Naive thymus-derived CD4-positive, alpha-beta T cell (primary cell): ENCODE measurements around the gene SAG. TPM values are rescaled to one million over a fixed set of nuclear protein-coding genes. Genes with fewer than 3 reads are reported as not detected.

Source experiments
- ATAC-seq: fragments of 150-1000 bp; cut with Tn5 transposase; 2 replicates; pipeline ENCODE4 v1.10.0; 2021; ENCODE audit warnings: mild to moderate bottlenecking, moderate library complexity
- CTCF ChIA-PET: fragments of 350-600 bp; sonication (Branson Sonifier 250); formaldehyde crosslinking; loops from one replicate; lab custom pipeline; 2021; ENCODE audit warnings: antibody characterized with exemption; lab: Charles Lee
- POLR2A ChIA-PET: fragments of 350-600 bp; sonication (Branson Sonifier 250); formaldehyde crosslinking; loops from one replicate; lab custom pipeline; 2021; ENCODE audit warnings: antibody characterized with exemption, inconsistent platforms; lab: Charles Lee
- DNase-seq, 9 donors: peaks; one replicate each; pipeline versions ENCODE4 v3.0.0 to v3.0.0-alpha.2; 2020 to 2022; ENCODE audit warnings: mixed read lengths in 1 of 9
- H3K27ac ChIP-seq: one replicate; pipeline ENCODE4 v1.7.0; 2013; ENCODE audit warnings: mild to moderate bottlenecking, low read depth, low read length, moderate library complexity
- H3K27me3 ChIP-seq, 2 donors: one replicate each; pipeline ENCODE4 v1.7.0; 2013; ENCODE audit warnings: low read length in 2 of 2, mild to moderate bottlenecking in 2 of 2, moderate library complexity in 2 of 2; ENCODE audit not compliant: control insufficient read depth in 2 of 2, insufficient read depth in 2 of 2
- H3K36me3 ChIP-seq, 3 experiments: 1 replicate in 2 of 3; 2 replicates in 1 of 3; pipeline ENCODE4 v1.7.0; 2013; ENCODE audit warnings: low read length in 3 of 3, mild to moderate bottlenecking in 3 of 3, moderate library complexity in 1 of 3; ENCODE audit not compliant: insufficient read depth in 3 of 3, control insufficient read depth in 2 of 3
- H3K4me1 ChIP-seq, 2 donors: one replicate each; pipeline ENCODE4 v1.7.0; 2013; ENCODE audit warnings: low read length in 2 of 2, mild to moderate bottlenecking in 2 of 2, moderate library complexity in 1 of 2; ENCODE audit not compliant: control insufficient read depth in 2 of 2, insufficient read depth in 2 of 2
- H3K4me3 ChIP-seq: 2 replicates; pipeline ENCODE4 v1.7.0; 2013; ENCODE audit warnings: mild to moderate bottlenecking, low read length
- H3K9me3 ChIP-seq, 3 experiments: 1 replicate in 2 of 3; 2 replicates in 1 of 3; pipeline ENCODE4 v1.7.0; 2013; ENCODE audit warnings: low read length in 3 of 3; ENCODE audit not compliant: control insufficient read depth in 2 of 3
- H3K27ac Mint-ChIP-seq, 9 donors: one replicate each; pipeline ENCODE4 v1.8.0; 2020 to 2022; ENCODE audit warnings: mixed read lengths in 9 of 9, mild to moderate bottlenecking in 8 of 9, moderate library complexity in 5 of 9, inconsistent platforms in 2 of 9
- H3K27me3 Mint-ChIP-seq, 5 donors: one replicate each; pipeline ENCODE4 v1.8.0; 2021 to 2022; ENCODE audit warnings: mixed read lengths in 5 of 5, mild to moderate bottlenecking in 1 of 5
- H3K36me3 Mint-ChIP-seq, 5 donors: one replicate each; pipeline ENCODE4 v1.8.0; 2020 to 2022; ENCODE audit warnings: mixed read lengths in 5 of 5, mild to moderate bottlenecking in 3 of 5, inconsistent platforms in 1 of 5
- H3K4me1 Mint-ChIP-seq, 7 donors: one replicate each; pipeline ENCODE4 v1.8.0; 2020 to 2022; ENCODE audit warnings: mixed read lengths in 7 of 7, mild to moderate bottlenecking in 3 of 7, inconsistent platforms in 1 of 7
- H3K4me3 Mint-ChIP-seq, 10 donors: one replicate each; pipeline ENCODE4 v1.8.0; 2020 to 2022; ENCODE audit warnings: mild to moderate bottlenecking in 10 of 10, mixed read lengths in 10 of 10, moderate library complexity in 6 of 10, inconsistent platforms in 2 of 10
- H3K9me3 Mint-ChIP-seq, 11 donors: one replicate each; pipeline ENCODE4 v1.8.0; 2020 to 2022; ENCODE audit warnings: mixed read lengths in 11 of 11, mild to moderate bottlenecking in 4 of 11, inconsistent platforms in 1 of 11, moderate library complexity in 1 of 11
- intact Hi-C, 2 donors: fragments of 100-400 bp; cut with micrococcal nuclease; formaldehyde crosslinking; loops; one replicate each; pipeline ENCODE4 v1.15.1; 2023
- polyA plus RNA-seq, 2 donors: library from polyadenylated mRNA; unstranded; fragments of 300-500 nt; fragmentation: Illumina TruSeq; gene quantifications; one replicate each; pipeline ENCODE4 v1.2.3, GENCODE V29; 2021
- total RNA-seq, 6 experiments: library from RNA in 5 of 6; stranded (reverse) in 5 of 6; gene quantifications; 1 replicate in 5 of 6; 2 replicates in 1 of 6; pipeline ENCODE4 v1.2.3 and lab custom pipeline; 2021 to 2026

SAG gene
- total and polyA plus RNA-seq, 7 experiments from 2014 or later, result 0.05 to 0.65 (median 0.10) TPM; not detected in 4

DNA sequence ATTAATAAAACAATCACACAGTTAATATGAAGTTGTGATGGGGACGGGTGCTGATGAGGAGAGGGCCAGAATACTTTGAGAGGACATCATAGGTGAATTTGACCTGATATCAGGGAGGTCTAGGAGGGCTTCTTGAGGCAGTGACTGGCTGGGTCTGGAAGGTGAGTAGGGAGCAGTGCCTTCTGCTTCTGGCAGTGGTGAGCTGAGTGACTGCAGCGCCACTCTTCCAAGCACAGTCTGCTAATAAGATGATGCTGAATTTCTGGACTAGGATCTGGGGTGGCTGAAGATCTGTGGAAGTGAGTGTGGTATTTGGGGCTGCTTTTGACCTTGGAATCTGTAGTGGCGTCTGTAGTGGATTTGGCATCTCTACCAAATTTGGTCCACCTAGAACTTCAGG is 52.2 kb downstream of the SAG start:
- peaks cover 0 to 15% (median 3%) of the 10 kb centered on the region in 3 experiments for H3K36me3 ChIP-seq
- H3K36me3 Mint-ChIP-seq, result peaks cover 8 to 51% (median 41%) of the 10 kb centered on the region in 5 donors
- H3K9me3 Mint-ChIP-seq, result peaks cover 0 to 9% (median 3%) of the 10 kb centered on the region in 11 donors
- ChIA-PET POLR2A (interaction anchor here (0.6 kb wide), 1 partner anchor 22 kb away, joined by 6 read pairs; no protein-coding TSS in a partner anchor), CTCF (interaction anchor here (1.0 to 2.1 kb wide), 2 partner anchors 43 to 84 kb away, joined by 4 to 5 read pairs; no protein-coding TSS in a partner anchor)
- H3K4me1 ChIP-seq, result peaks cover 29 to 32% of the 10 kb centered on the region in 2 donors
- intact Hi-C loops, result loop anchor here in 1 of 2 donors (5.0 kb wide), 1 partner anchor 82 kb away; no protein-coding TSS in a partner anchor
- peak overlapping the region in 5 of 9 donors; percentile 7 to 88 (median 67) for H3K27ac Mint-ChIP-seq
- H3K27me3 Mint-ChIP-seq, result no peaks in the 10 kb centered on the region
- H3K4me1 Mint-ChIP-seq, result peaks cover 57 to 81% (median 71%) of the 10 kb centered on the region in 7 donors
- ATAC-seq (no peak), DNase-seq (no peak)
- H3K4me3 ChIP-seq, result no peak overlapping the region
- no peaks in the 10 kb centered on the region for H3K27me3 ChIP-seq
- H3K27ac ChIP-seq, result no peak overlapping the region
- peaks cover 0 to 4% (median 4%) of the 10 kb centered on the region in 3 experiments for H3K9me3 ChIP-seq
- H3K4me3 Mint-ChIP-seq, result peak overlapping the region in 2 of 10 donors; percentile 0 to 16

GRCh38 chr2:233360771-233361176 is 53.2 kb downstream of the SAG start:
- H3K4me1 Mint-ChIP-seq, result peaks cover 49 to 83% (median 71%) of the 10 kb centered on the region in 7 donors
- Histone ChIP-seq H3K27ac (no peak overlapping the region), H3K27me3 (no peaks in the 10 kb centered on the region), H3K36me3 (peaks cover 0 to 15% (median 3%) of the 10 kb centered on the region in 3 experiments), H3K4me1 (peaks cover 29 to 30% of the 10 kb centered on the region in 2 donors), H3K9me3 (peaks cover 0 to 4% (median 4%) of the 10 kb centered on the region in 3 experiments), H3K4me3 (no peak overlapping the region)
- H3K27ac Mint-ChIP-seq, result peak overlapping the region in 7 of 9 donors; percentile 8 to 88 (median 58)
- ATAC-seq (no peak), DNase-seq (no peak)
- H3K36me3 Mint-ChIP-seq, result peaks cover 8 to 53% (median 41%) of the 10 kb centered on the region in 5 donors
- H3K27me3 Mint-ChIP-seq, result no peaks in the 10 kb centered on the region
- CTCF ChIA-PET, result interaction anchor here (1.0 to 2.1 kb wide), 2 partner anchors 42 to 83 kb away, joined by 4 to 5 read pairs; no protein-coding TSS in a partner anchor
- H3K9me3 Mint-ChIP-seq, result peaks cover 0 to 9% (median 3%) of the 10 kb centered on the region in 11 donors
- no peak overlapping the region for H3K4me3 Mint-ChIP-seq
- POLR2A ChIA-PET, result interaction anchor here (0.6 kb wide), 1 partner anchor 1579 kb away, joined by 3 read pairs; no protein-coding TSS in a partner anchor
- intact Hi-C loops, result no loop called here

GRCh38 chr2:233361297-233361696 is 53.7 kb downstream of the SAG start:
- H3K36me3 ChIP-seq, result peaks cover 0 to 15% (median 3%) of the 10 kb centered on the region in 3 experiments
- POLR2A ChIA-PET, result no interaction called here
- H3K4me3 ChIP-seq, result no peak overlapping the region
- no peak for DNase-seq
- H3K36me3 Mint-ChIP-seq, result peaks cover 8 to 57% (median 41%) of the 10 kb centered on the region in 5 donors
- H3K27ac ChIP-seq, result no peak overlapping the region
- peaks cover 0 to 4% (median 4%) of the 10 kb centered on the region in 3 experiments for H3K9me3 ChIP-seq
- H3K27ac Mint-ChIP-seq, result no peak overlapping the region
- peaks cover 24 to 25% of the 10 kb centered on the region in 2 donors for H3K4me1 ChIP-seq
- H3K27me3 Mint-ChIP-seq, result no peaks in the 10 kb centered on the region
- H3K9me3 Mint-ChIP-seq, result peaks cover 0 to 9% (median 3%) of the 10 kb centered on the region in 11 donors
- ATAC-seq, result no peak
- H3K4me3 Mint-ChIP-seq, result no peak overlapping the region
- H3K27me3 ChIP-seq, result no peaks in the 10 kb centered on the region
- intact Hi-C loops, result no loop called here
- CTCF ChIA-PET, result interaction anchor here (2.1 kb wide), 1 partner anchor 82 kb away, joined by 4 read pairs; no protein-coding TSS in a partner anchor
- peaks cover 49 to 83% (median 71%) of the 10 kb centered on the region in 7 donors for H3K4me1 Mint-ChIP-seq

- Mint-ChIP-seq H3K4me3 (no peak overlapping the region), H3K36me3 (peaks cover 8 to 65% (median 41%) of the 10 kb centered on the region in 5 donors), H3K9me3 (peaks cover 0 to 9% (median 3%) of the 10 kb centered on the region in 11 donors), H3K27me3 (no peaks in the 10 kb centered on the region), H3K27ac (peak overlapping the region in 1 of 9 donors; percentile 71), H3K4me1 (peaks cover 40 to 81% (median 68%) of the 10 kb centered on the region in 7 donors)
- intact Hi-C loops, result no loop called here
- no peak overlapping the region for H3K27ac ChIP-seq
- DNase-seq, result no peak
- POLR2A ChIA-PET, result no interaction called here
- H3K27me3 ChIP-seq, result no peaks in the 10 kb centered on the region
- no peak overlapping the region for H3K4me3 ChIP-seq
- H3K36me3 ChIP-seq, result peaks cover 0 to 15% (median 3%) of the 10 kb centered on the region in 3 experiments
- CTCF ChIA-PET, result interaction anchor here (1.2 kb wide), 1 partner anchor 42 kb away, joined by 3 read pairs; no protein-coding TSS in a partner anchor
- peaks cover 10% of the 10 kb centered on the region in 2 donors for H3K4me1 ChIP-seq
- no peak for ATAC-seq
- peaks cover 0 to 4% (median 4%) of the 10 kb centered on the region in 3 experiments for H3K9me3 ChIP-seq
Measured at GRCh38 chr2:233362742-233363141, 55.1 kb downstream of the SAG start.

GRCh38 chr2:233363744-233364235 is 56.2 kb downstream of the SAG start:
- H3K27ac ChIP-seq, result no peak overlapping the region
- peaks cover 0 to 9% (median 3%) of the 10 kb centered on the region in 11 donors for H3K9me3 Mint-ChIP-seq
- ATAC-seq (no peak), DNase-seq (no peak)
- intact Hi-C loops, result no loop called here
- peaks cover 0 to 15% (median 3%) of the 10 kb centered on the region in 3 experiments for H3K36me3 ChIP-seq
- peaks cover 8 to 65% (median 43%) of the 10 kb centered on the region in 5 donors for H3K36me3 Mint-ChIP-seq
- H3K4me3 ChIP-seq, result no peak overlapping the region
- ChIA-PET POLR2A (no interaction called here), CTCF (no interaction called here)
- H3K27me3 Mint-ChIP-seq, result no peaks in the 10 kb centered on the region
- H3K4me1 Mint-ChIP-seq, result peaks cover 33 to 81% (median 68%) of the 10 kb centered on the region in 7 donors
- H3K4me1 ChIP-seq, result peaks cover 0 to 4% of the 10 kb centered on the region in 2 donors
- H3K27me3 ChIP-seq, result no peaks in the 10 kb centered on the region
- peaks cover 0 to 4% (median 4%) of the 10 kb centered on the region in 3 experiments for H3K9me3 ChIP-seq
- H3K4me3 Mint-ChIP-seq, result no peak overlapping the region
- peak overlapping the region in 2 of 9 donors; percentile 0 to 36 for H3K27ac Mint-ChIP-seq

DNA sequence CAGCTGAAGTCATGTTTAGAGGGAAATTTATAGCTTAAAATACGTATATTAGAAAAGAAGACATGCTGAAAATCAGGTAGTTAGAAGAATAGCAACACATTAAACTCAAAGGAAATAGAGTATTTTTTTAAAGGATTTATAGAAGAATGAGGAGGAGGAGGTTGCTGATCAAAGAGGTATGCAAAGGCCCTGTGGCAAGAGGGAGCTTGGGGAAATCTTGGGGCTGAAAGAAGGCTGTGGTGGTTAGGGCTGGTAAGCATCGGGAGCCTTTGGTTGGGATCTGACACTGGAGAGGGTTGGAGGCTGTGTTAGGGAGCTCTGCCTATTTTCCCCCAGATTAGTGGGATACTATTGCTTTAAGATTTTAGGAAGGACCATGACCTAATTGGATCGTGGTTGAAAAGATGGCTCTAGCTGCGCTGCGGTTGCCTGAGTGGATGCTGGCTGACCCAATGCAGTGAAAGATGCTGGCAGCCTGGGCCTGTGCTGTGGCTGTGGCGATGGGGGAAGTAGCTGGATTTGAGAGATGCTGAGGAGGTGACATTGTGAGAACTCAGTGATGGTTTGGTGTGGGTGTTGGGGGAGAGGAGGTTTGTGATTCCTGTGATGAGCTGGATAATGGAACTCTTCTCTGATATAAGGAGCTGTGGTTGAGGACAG is 58.4 kb downstream of the SAG start:
- no peak overlapping the region for H3K4me3 ChIP-seq
- CTCF ChIA-PET, result no interaction called here
- H3K9me3 ChIP-seq, result peaks cover 0 to 4% (median 4%) of the 10 kb centered on the region in 3 experiments
- DNase-seq, result no peak
- H3K27me3 Mint-ChIP-seq, result no peaks in the 10 kb centered on the region
- H3K4me3 Mint-ChIP-seq, result peak overlapping the region in 1 of 10 donors; percentile 5
- no peaks in the 10 kb centered on the region for H3K27me3 ChIP-seq
- peaks cover 0 to 11% (median 3%) of the 10 kb centered on the region in 3 experiments for H3K36me3 ChIP-seq
- peak overlapping the region in 7 of 9 donors; percentile 11 to 83 (median 38) for H3K27ac Mint-ChIP-seq
- peaks cover 24 to 78% (median 64%) of the 10 kb centered on the region in 7 donors for H3K4me1 Mint-ChIP-seq
- H3K4me1 ChIP-seq, result no peaks in the 10 kb centered on the region
- H3K9me3 Mint-ChIP-seq, result peaks cover 0 to 9% (median 3%) of the 10 kb centered on the region in 11 donors
- ATAC-seq, result peak; percentile 37
- POLR2A ChIA-PET, result interaction anchor here (0.5 to 1.4 kb wide), 4 partner anchors 9 to 61 kb away, joined by 3 read pairs; partner anchors contain the start of gene DGKD
- H3K36me3 Mint-ChIP-seq, result peaks cover 5 to 54% (median 39%) of the 10 kb centered on the region in 5 donors
- no peak overlapping the region for H3K27ac ChIP-seq
- intact Hi-C loops, result no loop called here
